Upper lobe of right lung (tissue), 1 donor: ENCODE data around the gene MEG3. TPM values are rescaled to one million over a fixed set of nuclear protein-coding genes. Genes with fewer than 3 reads are reported as not detected.

Source experiments
- ATAC-seq: fragments of 200-7000 bp; cut with Tn5 transposase; one replicate; pipeline ENCODE4 v1.9.1; 2020; ENCODE audit warnings: mild to moderate bottlenecking, moderate library complexity
- DNase-seq: peaks from one replicate; pipeline ENCODE4 v3.0.0-alpha.2; 2020
- H3K27ac ChIP-seq: fragments of 200-600 bp; one replicate; pipeline ENCODE4 v1.8.0; 2022
- H3K27me3 ChIP-seq: fragments of 200-600 bp; one replicate; pipeline ENCODE4 v1.8.0; 2022; ENCODE audit warnings: mild to moderate bottlenecking
- H3K36me3 ChIP-seq: fragments of 200-600 bp; one replicate; pipeline ENCODE4 v1.8.0; 2022
- H3K4me1 ChIP-seq: fragments of 200-600 bp; one replicate; pipeline ENCODE4 v1.8.0; 2022
- H3K4me3 ChIP-seq: fragments of 200-600 bp; one replicate; pipeline ENCODE4 v1.8.0; 2022; ENCODE audit warnings: mild to moderate bottlenecking
- H3K9me3 ChIP-seq: fragments of 200-600 bp; one replicate; pipeline ENCODE4 v1.8.0; 2022
- CTCF ChIP-seq: fragments of 200-600 bp; IDR thresholded peaks from one replicate; pipeline ENCODE4 v1.8.0; 2022; ENCODE audit warnings: antibody characterized with exemption
- intact Hi-C: fragments of 100-400 bp; cut with DNase I; formaldehyde crosslinking; loops from one replicate; pipeline ENCODE4 v1.11.0; 2022
- total RNA-seq: library from RNA; stranded (reverse); fragmentation: NEBNext Ultra II Directional; extraction: Animal tissue kit (Norgen Biotek cat#: 25700); gene quantifications from one replicate; pipeline ENCODE4 v1.2.1, GENCODE V29; 2021
- donor health status: DM: no; HTN: yes; CAD: no; lungs with severe emphysema.

MEG3 gene
- total RNA-seq, 1 donor from 2014 or later: 15.6 TPM

GRCh38 chr14:100822013-100822412 is 3.9 kb upstream of the MEG3 start:
- intact Hi-C loops: no loop called here
- no peak for ATAC-seq

GRCh38 chr14:100822532-100823296 is 3.2 kb upstream of the MEG3 start:
- no peak overlapping the region for H3K4me3 ChIP-seq
- H3K36me3 ChIP-seq: no peaks in the 10 kb centered on the region
- ATAC-seq: no peak
- no peak for TF ChIP-seq CTCF
- no peak overlapping the region for H3K27ac ChIP-seq
- no peak for DNase-seq
- intact Hi-C loops: no loop called here
- no peaks in the 10 kb centered on the region for H3K9me3 ChIP-seq
- no peaks in the 10 kb centered on the region for H3K4me1 ChIP-seq
- peaks cover 19% of the 10 kb centered on the region for H3K27me3 ChIP-seq

More at GRCh38 chr14:100822013-100822412, 3.9 kb upstream of the MEG3 start:
- TF ChIP-seq CTCF: no peak
- Histone ChIP-seq H3K4me3 (no peak overlapping the region), H3K36me3 (no peaks in the 10 kb centered on the region), H3K9me3 (no peaks in the 10 kb centered on the region), H3K27ac (no peak overlapping the region), H3K4me1 (no peaks in the 10 kb centered on the region), H3K27me3 (peaks cover 19% of the 10 kb centered on the region)
- DNase-seq: no peak

- intact Hi-C loops: no loop called here
- H3K27me3 ChIP-seq: peaks cover 19% of the 10 kb centered on the region
- DNase-seq: no peak
Measured at GRCh38 chr14:100823413-100824080, 2.4 kb upstream of the MEG3 start.

GRCh38 chr14:100824091-100824551 is 1.8 kb upstream of the MEG3 start:
- Histone ChIP-seq H3K27ac (no peak overlapping the region), H3K27me3 (peaks cover 21% of the 10 kb centered on the region), H3K4me1 (no peaks in the 10 kb centered on the region), H3K9me3 (no peaks in the 10 kb centered on the region), H3K36me3 (no peaks in the 10 kb centered on the region), H3K4me3 (no peak overlapping the region)
- DNase-seq (no peak), ATAC-seq (peak; percentile 27)
- TF ChIP-seq CTCF: no peak
- intact Hi-C loops: no loop called here

More at GRCh38 chr14:100823413-100824080, 2.4 kb upstream of the MEG3 start:
- no peak overlapping the region for H3K27ac ChIP-seq
- H3K4me1 ChIP-seq: no peaks in the 10 kb centered on the region
- H3K9me3 ChIP-seq: no peaks in the 10 kb centered on the region
- no peak for ATAC-seq
- H3K36me3 ChIP-seq: no peaks in the 10 kb centered on the region
- no peak for TF ChIP-seq CTCF
- no peak overlapping the region for H3K4me3 ChIP-seq

- H3K36me3 ChIP-seq: no peaks in the 10 kb centered on the region
- no peak for TF ChIP-seq CTCF
- H3K4me3 ChIP-seq: no peak overlapping the region
- H3K9me3 ChIP-seq: no peaks in the 10 kb centered on the region
- ATAC-seq: no peak
- H3K27ac ChIP-seq: no peak overlapping the region
- DNase-seq: no peak
- intact Hi-C loops: no loop called here
- peaks cover 23% of the 10 kb centered on the region for H3K27me3 ChIP-seq
- no peaks in the 10 kb centered on the region for H3K4me1 ChIP-seq
Measured at GRCh38 chr14:100824901-100825712, 811 bp upstream of the MEG3 start.
